ENCODE results near the gene ADSS2.

The ADSS2 gene

DNA sequence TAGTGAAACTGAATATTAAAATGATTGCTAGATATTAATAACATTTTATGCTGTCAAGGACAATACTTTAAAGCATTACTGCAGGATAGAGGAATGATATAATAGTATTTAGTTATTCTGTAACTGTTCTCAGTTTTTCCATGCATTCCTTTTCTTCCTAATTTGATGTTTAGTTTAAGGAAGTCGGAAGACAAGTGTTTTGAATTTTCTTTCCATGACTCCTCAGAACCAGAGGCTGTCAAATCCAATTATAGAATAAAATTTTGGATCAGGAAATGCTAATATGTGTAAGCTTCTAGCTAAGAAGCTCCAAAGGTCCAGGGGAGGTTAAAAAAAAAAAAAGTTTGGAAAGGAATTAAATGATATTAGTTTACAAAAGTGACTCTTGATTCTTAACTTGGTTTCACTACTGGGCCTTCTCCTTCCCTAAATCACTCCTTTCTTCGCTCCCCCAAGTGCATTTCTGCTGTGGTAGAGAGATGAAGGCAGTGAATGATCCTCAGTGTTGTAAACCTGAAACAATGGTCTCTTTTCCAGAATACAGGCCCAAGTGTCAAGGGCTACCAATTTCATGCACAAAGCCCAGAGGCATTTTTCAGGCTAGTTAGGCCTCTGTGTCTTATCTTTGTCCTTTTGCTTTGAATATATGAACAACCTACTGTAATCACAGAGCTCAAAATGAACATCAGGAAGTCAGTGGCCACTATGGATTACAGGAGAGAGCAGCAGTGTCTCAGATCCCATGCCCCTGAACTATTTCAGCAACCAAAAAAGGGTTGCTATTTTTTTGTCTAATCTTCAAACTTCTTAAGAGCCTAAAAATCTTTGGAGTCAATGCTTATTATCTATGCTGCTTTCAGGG, 6.2 kb downstream of the ADSS2 start:
- DNase-seq: no peak

DNA sequence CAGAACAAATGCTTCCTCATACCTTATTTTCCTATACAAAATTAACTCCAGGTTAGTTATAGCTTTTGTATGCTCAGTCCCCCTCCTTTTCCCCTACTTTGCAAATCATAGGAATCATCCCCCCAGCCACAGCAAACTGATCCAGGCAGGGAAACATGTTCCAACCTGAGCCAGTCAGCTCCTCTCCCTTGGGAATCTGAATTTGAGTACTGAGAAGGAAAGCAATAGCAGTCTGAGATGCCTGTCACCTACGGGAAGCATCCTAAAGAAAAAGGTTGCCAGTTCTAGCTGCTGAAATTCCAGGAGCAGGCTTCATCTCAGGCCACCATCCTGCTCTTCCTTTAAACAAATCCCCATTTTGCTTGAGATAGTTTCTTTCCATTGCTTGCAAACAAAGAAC, 6.9 kb downstream of the ADSS2 start:
- DNase-seq: no peak

- no peak for DNase-seq
Observed at GRCh38 chr1:244442850-244443249, 8.9 kb downstream of the ADSS2 start.

DNA sequence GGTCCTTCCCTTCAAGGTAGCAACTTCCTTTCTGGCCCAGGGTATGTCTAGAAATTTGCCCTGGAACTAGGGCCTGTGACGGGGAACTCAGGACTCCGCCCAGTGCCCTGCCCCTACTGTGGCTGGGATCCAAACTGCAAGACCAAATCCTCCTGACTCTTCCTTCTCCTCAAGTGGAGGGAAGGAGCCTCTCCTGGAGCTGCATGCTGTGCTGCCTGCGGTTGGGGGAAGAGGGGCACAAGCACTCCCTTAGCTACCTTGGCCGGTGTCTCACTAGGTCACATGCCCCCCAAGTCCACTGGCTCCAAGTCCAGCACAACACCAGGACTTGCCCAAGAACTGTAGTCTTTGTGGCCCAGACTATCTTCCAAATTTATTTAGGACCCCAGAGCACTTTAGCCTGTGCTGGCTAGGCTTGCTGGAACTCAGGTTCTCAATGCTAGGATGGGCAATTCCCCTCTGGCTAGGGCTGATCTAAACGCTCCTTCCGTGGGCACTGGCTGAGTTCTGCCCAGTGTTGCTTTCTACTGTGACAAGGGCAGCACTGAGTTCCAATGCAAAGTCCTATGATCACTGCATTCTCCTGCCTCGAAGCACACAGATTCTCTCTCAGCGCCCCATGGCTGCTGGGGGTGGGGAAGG, 12.2 kb downstream of the ADSS2 start:
- DNase-seq: no peak

GRCh38 chr1:244437086-244437468, 14.6 kb downstream of the ADSS2 start:
- no peak for DNase-seq

DNA sequence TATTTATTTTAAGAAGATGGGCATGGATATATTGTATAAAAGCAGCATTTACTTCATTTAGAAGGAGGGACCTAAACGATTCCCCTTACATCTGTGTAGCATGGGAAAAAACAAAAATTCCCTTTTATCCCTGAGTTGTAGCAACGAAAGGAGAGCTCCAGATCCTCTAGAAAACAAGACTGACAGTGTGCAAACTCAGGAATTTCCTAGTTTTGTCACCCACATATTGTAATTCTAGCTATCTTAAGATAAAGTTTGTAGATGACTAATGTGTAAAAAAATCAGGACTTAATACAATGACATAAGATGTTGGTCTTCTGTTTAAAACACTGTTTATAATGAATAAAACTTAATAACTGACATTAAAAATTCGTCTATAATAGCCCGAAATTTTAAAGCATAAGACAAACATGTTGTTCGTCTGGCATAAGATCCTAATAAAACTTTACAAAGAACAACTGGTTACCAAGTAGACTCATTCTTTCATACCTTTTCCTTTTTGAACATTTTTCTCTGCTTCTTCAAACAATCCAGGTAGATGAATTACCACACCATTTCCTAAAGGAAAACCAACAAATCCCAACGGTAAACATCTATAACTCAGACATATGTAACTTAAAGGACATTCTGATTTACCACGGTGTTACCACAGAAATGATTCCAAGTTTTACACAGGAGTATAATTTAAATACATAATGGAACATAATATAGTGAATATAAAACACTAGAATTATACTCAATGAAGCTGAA, 15.2 kb downstream of the ADSS2 start:
- no peak for DNase-seq

DNA sequence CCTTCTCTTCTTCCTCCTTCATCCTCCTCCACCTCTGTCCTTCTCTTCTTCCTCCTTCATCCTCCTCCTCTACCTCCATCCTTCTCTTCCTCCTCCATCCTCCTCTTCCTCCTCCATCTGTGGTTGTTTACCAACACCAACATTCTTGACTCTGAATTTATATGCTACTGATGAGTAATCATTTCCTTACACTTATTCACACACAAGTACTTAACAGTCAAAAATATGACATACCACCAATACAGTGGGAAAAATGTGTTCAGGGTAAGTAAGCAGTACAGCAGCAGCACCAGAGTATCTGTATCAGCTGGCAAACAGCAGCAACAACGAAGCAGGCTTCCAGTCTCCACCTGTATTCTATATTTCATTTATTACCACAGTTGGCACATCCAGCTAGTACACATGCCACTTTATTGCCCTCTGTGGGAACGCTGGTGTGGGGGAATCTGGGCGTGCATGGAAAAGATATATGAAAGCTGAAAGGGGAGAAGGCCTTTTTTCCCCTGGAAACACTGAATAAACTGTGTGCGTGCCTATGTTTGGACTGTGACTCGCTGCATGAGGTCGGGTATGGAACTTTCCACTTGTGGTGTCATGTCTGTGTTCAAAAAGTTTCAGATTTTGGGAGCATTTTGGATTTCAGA, 16.0 kb downstream of the ADSS2 start:
- no peak for DNase-seq

DNA sequence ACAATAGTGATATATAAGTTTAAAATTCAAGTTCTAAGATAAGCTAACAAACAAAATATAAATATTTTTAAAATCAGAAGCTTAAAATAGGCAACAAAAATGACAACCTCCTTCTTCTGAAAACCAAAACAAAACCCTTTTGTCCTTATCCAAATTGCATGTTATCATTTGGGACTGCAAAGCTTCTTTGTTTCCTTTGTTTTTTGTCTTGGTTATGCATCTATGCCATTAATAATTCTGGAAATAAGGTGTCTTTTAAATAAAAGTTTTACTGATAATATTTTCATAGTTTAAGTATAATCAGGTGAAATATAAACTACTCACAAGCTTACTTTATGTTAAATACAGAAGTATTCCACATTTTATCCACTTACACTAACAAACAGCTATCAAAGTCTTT, 20.5 kb downstream of the ADSS2 start:
- DNase-seq: no peak

DNA sequence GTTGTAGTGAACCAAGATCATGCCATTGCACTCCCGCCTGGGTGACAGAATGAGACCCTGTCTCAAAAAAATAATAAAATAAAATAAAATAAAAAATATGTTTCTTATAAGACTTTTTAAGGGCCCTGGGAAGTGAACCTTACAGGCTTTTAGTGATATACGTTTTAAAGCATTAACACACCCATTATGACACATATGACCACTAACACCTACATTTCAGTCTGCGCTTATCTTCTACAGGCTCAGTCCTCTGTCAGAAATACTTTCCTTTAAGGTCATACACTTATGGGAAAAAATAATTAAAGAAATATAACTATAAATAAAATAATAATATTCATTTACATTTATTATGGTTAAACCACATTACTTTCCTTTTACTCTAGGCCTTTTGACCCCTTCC, 21.9 kb downstream of the ADSS2 start:
- no peak for DNase-seq

GRCh38 chr1:244427647-244428046, 24.1 kb downstream of the ADSS2 start:
- DNase-seq: no peak

- no peak for DNase-seq
Observed at GRCh38 chr1:244424649-244425334, 26.9 kb downstream of the ADSS2 start.

GRCh38 chr1:244422174-244422573, 29.5 kb downstream of the ADSS2 start:
- no peak for DNase-seq

DNA sequence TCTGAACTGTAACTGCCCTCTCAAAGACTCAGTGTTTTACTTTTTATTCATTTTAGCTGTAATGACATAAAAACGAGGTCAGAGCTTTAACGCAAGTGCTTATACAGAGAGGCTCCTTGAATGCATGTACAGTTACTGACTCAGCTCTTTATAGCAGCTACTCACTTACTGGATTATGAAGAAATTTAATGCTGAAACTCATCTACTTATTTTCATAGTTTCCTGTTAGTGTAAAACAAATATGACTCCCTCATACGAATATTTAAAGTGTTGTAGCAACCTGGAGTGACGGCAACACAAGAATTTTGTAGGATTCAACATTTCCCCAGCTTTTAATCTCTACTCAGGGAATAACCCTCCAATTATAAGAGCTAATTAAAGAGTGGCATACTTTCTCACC, 32.7 kb downstream of the ADSS2 start:
- DNase-seq: no peak

DNA sequence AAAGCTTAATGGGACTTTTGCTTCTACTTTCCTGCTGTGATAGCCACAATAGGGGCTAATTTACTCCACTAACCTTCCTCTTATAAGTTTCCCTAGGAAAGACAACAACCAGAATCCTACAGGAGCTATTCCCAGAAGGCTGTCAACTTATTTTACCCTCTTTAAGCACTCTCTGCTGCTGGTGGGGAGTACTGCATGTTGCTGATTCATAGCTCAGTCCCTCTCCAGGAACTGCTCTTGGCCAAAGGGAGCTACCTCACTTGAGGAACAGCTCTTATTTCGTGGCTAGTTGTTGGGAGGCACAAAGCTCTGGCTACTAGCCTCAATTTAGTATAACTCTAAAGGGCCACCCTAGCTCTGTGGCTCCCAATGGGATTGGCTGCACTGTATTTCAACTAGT, 37.2 kb downstream of the ADSS2 start:
- DNase-seq: no peak

- DNase-seq: no peak
Observed at GRCh38 chr1:244413736-244414135, 38.0 kb downstream of the ADSS2 start.

DNA sequence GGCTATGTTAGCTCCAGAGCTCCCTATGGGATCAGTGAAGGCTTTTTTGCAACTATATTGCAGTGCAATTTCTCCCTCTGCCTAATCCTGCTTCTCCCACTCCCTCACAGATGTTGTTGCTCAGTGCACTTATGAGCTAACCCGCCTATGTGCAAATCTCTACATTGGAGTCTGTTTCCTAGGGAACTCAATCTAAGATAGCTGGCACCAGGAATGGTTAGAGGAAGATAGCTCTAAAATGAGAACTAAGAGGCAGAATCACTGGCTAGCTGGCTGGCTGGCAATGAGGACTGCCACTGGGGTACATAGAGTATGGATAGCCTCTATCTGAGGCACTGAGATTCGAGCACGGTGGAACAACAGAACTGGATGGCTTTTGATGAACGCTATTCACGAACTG, 39.5 kb downstream of the ADSS2 start:
- DNase-seq: no peak

DNA sequence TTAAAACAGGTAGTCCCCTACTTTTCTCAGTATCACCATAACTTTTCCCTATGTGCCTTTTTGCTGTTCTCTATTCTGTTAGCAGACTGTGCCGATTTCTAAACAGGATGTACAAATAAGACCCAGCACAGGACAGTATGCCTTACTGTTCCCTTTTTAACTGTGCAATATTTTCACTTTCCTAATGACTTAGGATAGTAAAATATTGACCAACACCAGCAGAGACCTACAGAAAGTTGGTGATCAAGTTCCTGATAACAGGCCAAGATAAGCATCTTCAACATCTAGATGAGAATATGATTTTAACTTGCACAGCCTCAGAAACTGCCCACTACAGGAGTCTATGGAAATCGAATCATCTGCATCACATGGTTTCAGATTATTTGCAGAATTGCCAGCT, 42.0 kb downstream of the ADSS2 start:
- no peak for DNase-seq

DNA sequence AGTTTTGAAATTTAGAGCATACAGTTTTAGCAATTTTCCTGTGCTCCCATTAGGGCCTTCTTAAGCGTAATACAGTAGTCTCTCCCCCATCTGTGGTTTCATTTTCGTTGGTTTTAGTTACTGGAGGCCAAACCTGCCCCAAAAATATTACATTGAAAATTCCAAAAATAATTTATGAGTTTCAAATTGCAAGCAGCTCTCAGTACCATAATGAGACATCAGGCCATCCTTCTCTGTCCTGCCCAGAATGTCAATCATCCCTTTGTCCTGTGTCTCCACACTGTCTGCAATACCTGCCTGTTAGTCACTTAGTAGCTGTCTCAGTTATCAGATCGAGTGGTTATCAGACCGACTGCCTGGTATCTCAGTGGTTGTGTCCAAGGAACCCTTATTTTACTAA, 45.4 kb downstream of the ADSS2 start:
- no peak for DNase-seq

- no peak for DNase-seq
Observed at GRCh38 chr1:244405856-244406255, 45.9 kb downstream of the ADSS2 start.

- no peak for DNase-seq
Observed at GRCh38 chr1:244403431-244403830, 48.3 kb downstream of the ADSS2 start.

DNA sequence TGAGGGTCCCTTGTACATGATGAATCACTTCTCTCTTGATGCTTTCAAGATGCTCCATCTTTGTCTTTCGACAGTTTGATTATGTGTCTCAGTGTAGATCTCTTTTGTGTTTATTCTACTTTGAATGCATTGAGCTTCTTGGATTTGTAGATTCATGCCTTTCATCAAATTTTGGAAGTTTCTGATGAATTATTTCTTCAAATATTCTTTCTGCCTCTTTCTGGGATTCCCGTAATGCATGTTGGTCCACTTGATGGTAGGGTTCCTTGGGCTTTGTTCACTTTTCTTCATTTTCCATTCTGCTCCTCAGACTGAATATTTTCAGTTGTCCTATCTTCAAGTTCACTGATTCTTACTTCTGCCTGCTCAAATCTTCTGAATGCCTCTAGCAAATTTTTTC, 50.7 kb downstream of the ADSS2 start:
- DNase-seq: no peak

DNA sequence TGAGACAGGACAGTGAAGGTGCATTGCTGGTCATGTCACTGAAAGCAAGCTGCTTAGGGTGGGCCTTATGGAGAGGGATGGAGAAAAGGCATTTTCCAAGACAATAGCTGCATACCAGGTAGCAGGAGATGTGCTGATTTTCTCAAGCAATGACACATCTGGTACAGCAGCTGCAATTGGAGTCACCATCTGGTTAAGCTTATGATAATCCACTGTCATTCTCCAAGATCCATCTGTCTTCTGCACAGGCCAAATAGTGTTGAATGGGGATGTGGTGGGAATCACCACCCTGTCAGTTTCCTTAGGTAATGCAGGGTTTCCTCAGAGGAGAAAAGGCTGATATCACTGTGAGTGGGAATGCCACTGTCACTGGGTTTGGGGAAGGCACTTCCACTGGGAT, 54.6 kb downstream of the ADSS2 start:
- DNase-seq: no peak

GRCh38 chr1:244395965-244396364, 55.7 kb downstream of the ADSS2 start:
- DNase-seq: no peak
